Ovary (tissue), 3 donors: ENCODE measurements around the gene SLC4A2.

Experiments used
- EP300 ChIP-seq: sonication (generic); formaldehyde crosslinking; IDR thresholded peaks from one replicate; pipeline ENCODE4 v1.6.1; 2017; ENCODE audit warnings: antibody characterized with exemption
- POLR2A ChIP-seq: fragments of 450-650 bp; IDR thresholded peaks from one replicate; pipeline ENCODE4 v1.6.1; 2017; ENCODE audit warnings: antibody characterized with exemption, mild to moderate bottlenecking, moderate library complexity
- TF ChIP-seq, protein P1 (sequence below), 3 donors: fragments of 450-650 bp in 2 of 3; fragments of 200-600 bp in 1 of 3; IDR thresholded peaks; one replicate each; pipeline versions ENCODE4 v1.5.1 to v1.8.0; 2016 to 2022; ENCODE audit warnings: antibody characterized with exemption in 3 of 3, mild to moderate bottlenecking in 1 of 3
- donor health status: DM: no; HTN: no; CAD: no.

DNA sequence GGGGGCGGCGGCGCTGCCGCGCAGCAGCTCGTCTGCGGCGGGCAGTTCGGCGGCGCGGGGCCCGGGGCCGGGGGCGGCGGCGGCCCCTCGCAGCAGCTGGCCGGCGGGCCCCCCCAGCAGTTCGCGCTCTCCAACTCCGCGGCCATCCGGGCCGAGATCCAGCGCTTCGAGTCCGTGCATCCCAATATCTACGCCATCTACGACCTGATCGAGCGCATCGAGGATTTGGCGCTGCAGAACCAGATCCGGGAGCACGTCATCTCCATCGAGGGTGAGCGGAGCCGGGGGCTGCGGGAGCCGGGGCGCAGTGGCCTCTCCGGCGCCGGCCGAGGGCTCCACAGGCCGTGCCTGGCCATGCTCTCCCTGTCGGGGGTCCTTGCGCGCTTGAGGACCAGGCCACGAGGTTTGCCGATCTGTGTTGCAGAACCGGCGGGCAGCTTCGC is 27.4 kb downstream of the SLC4A2 start:
- TF ChIP-seq POLR2A, result no peak
- TF ChIP-seq, protein P1, sequence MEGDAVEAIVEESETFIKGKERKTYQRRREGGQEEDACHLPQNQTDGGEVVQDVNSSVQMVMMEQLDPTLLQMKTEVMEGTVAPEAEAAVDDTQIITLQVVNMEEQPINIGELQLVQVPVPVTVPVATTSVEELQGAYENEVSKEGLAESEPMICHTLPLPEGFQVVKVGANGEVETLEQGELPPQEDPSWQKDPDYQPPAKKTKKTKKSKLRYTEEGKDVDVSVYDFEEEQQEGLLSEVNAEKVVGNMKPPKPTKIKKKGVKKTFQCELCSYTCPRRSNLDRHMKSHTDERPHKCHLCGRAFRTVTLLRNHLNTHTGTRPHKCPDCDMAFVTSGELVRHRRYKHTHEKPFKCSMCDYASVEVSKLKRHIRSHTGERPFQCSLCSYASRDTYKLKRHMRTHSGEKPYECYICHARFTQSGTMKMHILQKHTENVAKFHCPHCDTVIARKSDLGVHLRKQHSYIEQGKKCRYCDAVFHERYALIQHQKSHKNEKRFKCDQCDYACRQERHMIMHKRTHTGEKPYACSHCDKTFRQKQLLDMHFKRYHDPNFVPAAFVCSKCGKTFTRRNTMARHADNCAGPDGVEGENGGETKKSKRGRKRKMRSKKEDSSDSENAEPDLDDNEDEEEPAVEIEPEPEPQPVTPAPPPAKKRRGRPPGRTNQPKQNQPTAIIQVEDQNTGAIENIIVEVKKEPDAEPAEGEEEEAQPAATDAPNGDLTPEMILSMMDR (IDR thresholded peaks at IDR 0.05), result no peak
- no peak for TF ChIP-seq EP300
